ENCODE measurements around the gene SLC26A9. TPM values are rescaled to one million over a fixed set of nuclear protein-coding genes. Genes with fewer than 3 reads are reported as not detected.

The SLC26A9 gene
- polyA plus RNA-seq, 1 of the 3 experiments (the other 2 are of a cell fraction), result not detected

- no peaks in the 10 kb centered on the region for H3K79me2 ChIP-seq (ENCODE audit: insufficient read depth)
- H3K9ac ChIP-seq, result no peak overlapping the region
- H3K4me1 ChIP-seq (ENCODE audit: control insufficient read depth in 1 of 2, insufficient read depth in 2 of 2, low read depth in 1 of 2, low read length in 1 of 2), result no peaks in the 10 kb centered on the region
- 23% methylated on average over 2 of the region's 2 CpGs for WGBS (ENCODE audit: low lambda C conversion rate)
- H2AFZ ChIP-seq (ENCODE audit: low read depth), result no peak overlapping the region
- peaks cover 32% of the 10 kb centered on the region; the same call in 1 of the 2 replicates for H3K27me3 ChIP-seq (ENCODE audit: insufficient read depth)
- H3K4me3 ChIP-seq (ENCODE audit: low read depth in 2 of 2, low read length in 1 of 2), result no peak overlapping the region
- no peaks in the 10 kb centered on the region for H3K9me2 ChIP-seq
- H4K20me1 ChIP-seq (ENCODE audit: insufficient read depth), result no peaks in the 10 kb centered on the region
- TF ChIP-seq SMC3 (IDR thresholded peaks at IDR 0.05; ENCODE audit: low read depth, low read length), result no peak
- TF ChIP-seq GATA2 (CRISPR knock-in tag; IDR thresholded peaks at IDR 0.05), result no peak
- TF ChIP-seq RAD21 (IDR thresholded peaks at IDR 0.05; ENCODE audit: low read length), result no peak
- no peak for TF ChIP-seq EZH2phosphoT487 (IDR thresholded peaks at IDR 0.05; ENCODE audit: borderline replicate concordance, low read depth)
- TF ChIP-seq MXI1 (IDR thresholded peaks at IDR 0.05; ENCODE audit: low read depth, low read length), result no peak
- no peak for DNase-seq
- H3K27ac ChIP-seq (ENCODE audit: low read depth in 2 of 2, low read length in 1 of 2), result no peak overlapping the region
- no peak overlapping the region for H3K4me2 ChIP-seq
- H3K9me3 ChIP-seq, result no peaks in the 10 kb centered on the region
- H3F3A ChIP-seq (replicated peaks; ENCODE audit: insufficient read depth), result no peaks in the 10 kb centered on the region
- ChIA-PET POLR2A (no interaction called here), CTCF (interaction anchor here (0.9 to 22.3 kb wide), 5 partner anchors 10 to 43 kb away, joined by 3 to 197 read pairs (median 3); no protein-coding TSS in a partner anchor)
- H3K36me3 ChIP-seq (replicated peaks in 1 of 2; ENCODE audit: control insufficient read depth in 1 of 2, insufficient read depth in 2 of 2, low read length in 1 of 2), result no peaks in the 10 kb centered on the region
These were observed 18.1 kb upstream of the SLC26A9 start for GRCh38 chr1:205961405-205961804.

- Histone ChIP-seq H2AFZ (ENCODE audit: low read depth) (no peak overlapping the region), H3K4me2 (no peak overlapping the region), H3K9me3 (no peaks in the 10 kb centered on the region), H3K9me2 (no peaks in the 10 kb centered on the region), H3K79me2 (ENCODE audit: insufficient read depth) (no peaks in the 10 kb centered on the region), H3K9ac (no peak overlapping the region), H3K4me3 (ENCODE audit: low read depth in 2 of 2, low read length in 1 of 2) (no peak overlapping the region), H3F3A (replicated peaks; ENCODE audit: insufficient read depth) (no peaks in the 10 kb centered on the region), H4K20me1 (ENCODE audit: insufficient read depth) (no peaks in the 10 kb centered on the region), H3K27ac (ENCODE audit: low read depth in 2 of 2, low read length in 1 of 2) (no peak overlapping the region), H3K36me3 (replicated peaks in 1 of 2; ENCODE audit: control insufficient read depth in 1 of 2, insufficient read depth in 2 of 2, low read length in 1 of 2) (no peaks in the 10 kb centered on the region), H3K27me3 (ENCODE audit: insufficient read depth) (peaks cover 46% of the 10 kb centered on the region; the same call in 1 of the 2 replicates), H3K4me1 (ENCODE audit: control insufficient read depth in 1 of 2, insufficient read depth in 2 of 2, low read depth in 1 of 2, low read length in 1 of 2) (peaks cover 0 to 3% of the 10 kb centered on the region in 2 experiments; a peak in 1 of 4 replicates)
- TF ChIP-seq ELF1 (IDR thresholded peaks at IDR 0.05) (no peak), EP300 (IDR thresholded peaks at IDR 0.05; ENCODE audit: borderline replicate concordance in 1 of 2, low read depth in 1 of 2, low read length in 1 of 2) (no peak), RCOR1 (IDR thresholded peaks at IDR 0.05; ENCODE audit: low read length) (no peak), TCF12 (IDR thresholded peaks at IDR 0.05) (no peak), ZBTB33 (IDR thresholded peaks at IDR 0.05; ENCODE audit: borderline replicate concordance, low read depth) (no peak)
- 47% methylated on average over 2 of the region's 4 CpGs for WGBS (ENCODE audit: low lambda C conversion rate)
- ChIA-PET CTCF (interaction anchor here (0.6 to 22.3 kb wide), 4 partner anchors 12 to 41 kb away, joined by 3 to 197 read pairs (median 4); no protein-coding TSS in a partner anchor), POLR2A (no interaction called here)
- DNase-seq, result no peak
These were observed 16.5 kb upstream of the SLC26A9 start for GRCh38 chr1:205959789-205960188.

GRCh38 chr1:205955499-205955898, 12.2 kb upstream of the SLC26A9 start:
- no peaks in the 10 kb centered on the region for H3K36me3 ChIP-seq (replicated peaks in 1 of 2; ENCODE audit: control insufficient read depth in 1 of 2, insufficient read depth in 2 of 2, low read length in 1 of 2)
- peaks cover 0 to 3% of the 10 kb centered on the region in 2 experiments; a peak in 1 of 4 replicates for H3K4me1 ChIP-seq (ENCODE audit: control insufficient read depth in 1 of 2, insufficient read depth in 2 of 2, low read depth in 1 of 2, low read length in 1 of 2)
- H3K4me3 ChIP-seq (ENCODE audit: low read depth in 2 of 2, low read length in 1 of 2), result no peak overlapping the region
- no peak overlapping the region for H3K27ac ChIP-seq (ENCODE audit: low read depth in 2 of 2, low read length in 1 of 2)
- no peak overlapping the region for H3K9ac ChIP-seq
- H4K20me1 ChIP-seq (ENCODE audit: insufficient read depth), result no peaks in the 10 kb centered on the region
- no peaks in the 10 kb centered on the region for H3F3A ChIP-seq (replicated peaks; ENCODE audit: insufficient read depth)
- DNase-seq, result no peak
- CTCF ChIA-PET, result interaction anchor here (1.1 to 22.3 kb wide), 3 partner anchors 13 to 37 kb away, joined by 3 to 197 read pairs (median 3); no protein-coding TSS in a partner anchor
- no peaks in the 10 kb centered on the region for H3K9me3 ChIP-seq
- peaks cover 35% of the 10 kb centered on the region; the same call in 1 of the 2 replicates for H3K27me3 ChIP-seq (ENCODE audit: insufficient read depth)
- TF ChIP-seq MAX (IDR thresholded peaks at IDR 0.05; ENCODE audit: low read depth) (no peak), NFIC (IDR thresholded peaks at IDR 0.05; ENCODE audit: borderline replicate concordance) (no peak), NRF1 (IDR thresholded peaks at IDR 0.05; ENCODE audit: low read depth, low read length) (no peak), GABPA (IDR thresholded peaks at IDR 0.05; ENCODE audit: low read depth) (no peak), TAF1 (IDR thresholded peaks at IDR 0.05; ENCODE audit: borderline replicate concordance, low read depth, low read length) (no peak), USF1 (IDR thresholded peaks at IDR 0.05; ENCODE audit: borderline replicate concordance, low read depth) (no peak), TEAD4 (IDR thresholded peaks at IDR 0.05; ENCODE audit: borderline replicate concordance, insufficient read depth) (no peak)
- POLR2A ChIA-PET, result no interaction called here
- no peaks in the 10 kb centered on the region for H3K9me2 ChIP-seq
- no peak overlapping the region for H2AFZ ChIP-seq (ENCODE audit: low read depth)
- no peaks in the 10 kb centered on the region for H3K79me2 ChIP-seq (ENCODE audit: insufficient read depth)
- H3K4me2 ChIP-seq, result no peak overlapping the region
- WGBS (ENCODE audit: low lambda C conversion rate), result 18% methylated on average over 1 of the region's 1 CpG
